ENCODE measurements around the gene CCDC149.

GRCh38 chr4:24805067-24805466, 107.8 kb downstream of the CCDC149 start:
- no peak for TF ChIP-seq CTCF (IDR thresholded peaks at IDR 0.05; ENCODE audit: poor library complexity)
- no peak for TF ChIP-seq EZH2 (IDR thresholded peaks at IDR 0.05; ENCODE audit: borderline replicate concordance)
